ENCODE measurements around the gene MYO18B.

MYO18B gene

GRCh38 chr22:25833091-25833490, 91.1 kb downstream of the MYO18B start:
- Histone ChIP-seq H3K4me1 (ENCODE audit: low read length) (peaks cover 48% of the 10 kb centered on the region), H3K4me2 (ENCODE audit: low read length) (no peak overlapping the region), H3K9me3 (ENCODE audit: insufficient read depth, low read length) (no peaks in the 10 kb centered on the region), H3K27me3 (ENCODE audit: low read depth, low read length) (no peaks in the 10 kb centered on the region), H3K4me3 (ENCODE audit: low read length) (no peak overlapping the region), H2AFZ (ENCODE audit: low read depth, low read length) (no peak overlapping the region), H3K79me2 (ENCODE audit: low read length) (no peaks in the 10 kb centered on the region), H3K27ac (ENCODE audit: low read length) (no peak overlapping the region), H4K20me1 (ENCODE audit: insufficient read depth, low read length) (no peaks in the 10 kb centered on the region), H3K36me3 (replicated peaks; ENCODE audit: low read depth, low read length) (peaks cover 70% of the 10 kb centered on the region), H3K9ac (ENCODE audit: low read length) (no peak overlapping the region)
- TF ChIP-seq EZH2phosphoT487 (IDR thresholded peaks at IDR 0.05; ENCODE audit: low read depth), result no peak
- TF ChIP-seq, protein P1, sequence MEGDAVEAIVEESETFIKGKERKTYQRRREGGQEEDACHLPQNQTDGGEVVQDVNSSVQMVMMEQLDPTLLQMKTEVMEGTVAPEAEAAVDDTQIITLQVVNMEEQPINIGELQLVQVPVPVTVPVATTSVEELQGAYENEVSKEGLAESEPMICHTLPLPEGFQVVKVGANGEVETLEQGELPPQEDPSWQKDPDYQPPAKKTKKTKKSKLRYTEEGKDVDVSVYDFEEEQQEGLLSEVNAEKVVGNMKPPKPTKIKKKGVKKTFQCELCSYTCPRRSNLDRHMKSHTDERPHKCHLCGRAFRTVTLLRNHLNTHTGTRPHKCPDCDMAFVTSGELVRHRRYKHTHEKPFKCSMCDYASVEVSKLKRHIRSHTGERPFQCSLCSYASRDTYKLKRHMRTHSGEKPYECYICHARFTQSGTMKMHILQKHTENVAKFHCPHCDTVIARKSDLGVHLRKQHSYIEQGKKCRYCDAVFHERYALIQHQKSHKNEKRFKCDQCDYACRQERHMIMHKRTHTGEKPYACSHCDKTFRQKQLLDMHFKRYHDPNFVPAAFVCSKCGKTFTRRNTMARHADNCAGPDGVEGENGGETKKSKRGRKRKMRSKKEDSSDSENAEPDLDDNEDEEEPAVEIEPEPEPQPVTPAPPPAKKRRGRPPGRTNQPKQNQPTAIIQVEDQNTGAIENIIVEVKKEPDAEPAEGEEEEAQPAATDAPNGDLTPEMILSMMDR (IDR thresholded peaks at IDR 0.05; ENCODE audit: low read depth, low read length), result no peak

GRCh38 chr22:25833676-25834075, 91.7 kb downstream of the MYO18B start:
- H3K27me3 ChIP-seq (ENCODE audit: low read depth, low read length), result no peaks in the 10 kb centered on the region
- no peaks in the 10 kb centered on the region for H3K9me3 ChIP-seq (ENCODE audit: insufficient read depth, low read length)
- H3K79me2 ChIP-seq (ENCODE audit: low read length), result no peaks in the 10 kb centered on the region
- no peak overlapping the region for H3K4me3 ChIP-seq (ENCODE audit: low read length)
- peaks cover 47% of the 10 kb centered on the region for H3K4me1 ChIP-seq (ENCODE audit: low read length)
- no peak for TF ChIP-seq EZH2phosphoT487 (IDR thresholded peaks at IDR 0.05; ENCODE audit: low read depth)
- TF ChIP-seq, protein P1 (IDR thresholded peaks at IDR 0.05; ENCODE audit: low read depth, low read length), result no peak
- peaks cover 71% of the 10 kb centered on the region for H3K36me3 ChIP-seq (replicated peaks; ENCODE audit: low read depth, low read length)
- peak overlapping the region; percentile 88 for H3K27ac ChIP-seq (ENCODE audit: low read length)
- H4K20me1 ChIP-seq (ENCODE audit: insufficient read depth, low read length), result no peaks in the 10 kb centered on the region
- no peak overlapping the region for H2AFZ ChIP-seq (ENCODE audit: low read depth, low read length)
- peak overlapping the region; percentile 9; the same call in 1 of the 2 replicates for H3K9ac ChIP-seq (ENCODE audit: low read length)
- H3K4me2 ChIP-seq (ENCODE audit: low read length), result peak overlapping the region; percentile 42; the same call in 1 of the 2 replicates

GRCh38 chr22:25834490-25834889, 92.5 kb downstream of the MYO18B start:
- Histone ChIP-seq H3K36me3 (replicated peaks; ENCODE audit: low read depth, low read length) (peaks cover 73% of the 10 kb centered on the region), H3K9me3 (ENCODE audit: insufficient read depth, low read length) (no peaks in the 10 kb centered on the region), H4K20me1 (ENCODE audit: insufficient read depth, low read length) (no peaks in the 10 kb centered on the region), H3K27ac (ENCODE audit: low read length) (peak overlapping the region; percentile 88), H3K9ac (ENCODE audit: low read length) (peak overlapping the region; percentile 37), H2AFZ (ENCODE audit: low read depth, low read length) (no peak overlapping the region), H3K4me2 (ENCODE audit: low read length) (peak overlapping the region; percentile 42), H3K4me1 (ENCODE audit: low read length) (peaks cover 39% of the 10 kb centered on the region), H3K4me3 (ENCODE audit: low read length) (0 out of 2 replicates have a peak overlapping the region, but pooled peaks have one; percentile 7), H3K27me3 (ENCODE audit: low read depth, low read length) (no peaks in the 10 kb centered on the region), H3K79me2 (ENCODE audit: low read length) (no peaks in the 10 kb centered on the region)
- TF ChIP-seq EZH2phosphoT487 (IDR thresholded peaks at IDR 0.05; ENCODE audit: low read depth), result no peak
- TF ChIP-seq, protein P1 (IDR thresholded peaks at IDR 0.05; ENCODE audit: low read depth, low read length), result no peak

GRCh38 chr22:25835348-25835747, 93.4 kb downstream of the MYO18B start:
- Histone ChIP-seq H3K4me3 (ENCODE audit: low read length) (no peak overlapping the region), H3K9me3 (ENCODE audit: insufficient read depth, low read length) (no peaks in the 10 kb centered on the region), H3K27ac (ENCODE audit: low read length) (peak overlapping the region; percentile 88), H4K20me1 (ENCODE audit: insufficient read depth, low read length) (no peaks in the 10 kb centered on the region), H3K9ac (ENCODE audit: low read length) (peak overlapping the region; percentile 37; the same call in 1 of the 2 replicates), H3K79me2 (ENCODE audit: low read length) (no peaks in the 10 kb centered on the region), H2AFZ (ENCODE audit: low read depth, low read length) (no peak overlapping the region), H3K4me1 (ENCODE audit: low read length) (peaks cover 31% of the 10 kb centered on the region), H3K36me3 (replicated peaks; ENCODE audit: low read depth, low read length) (peaks cover 74% of the 10 kb centered on the region), H3K27me3 (ENCODE audit: low read depth, low read length) (no peaks in the 10 kb centered on the region), H3K4me2 (ENCODE audit: low read length) (peak overlapping the region; percentile 42; the same call in 1 of the 2 replicates)
- no peak for TF ChIP-seq EZH2phosphoT487 (IDR thresholded peaks at IDR 0.05; ENCODE audit: low read depth)
- TF ChIP-seq, protein P1 (IDR thresholded peaks at IDR 0.05; ENCODE audit: low read depth, low read length), result no peak
